Thoracic aorta (tissue), 2 donors: ENCODE data around the gene CNOT4. TPM values are rescaled to one million over a fixed set of nuclear protein-coding genes. Genes with fewer than 3 reads are reported as not detected.
"Not testable (repeated sequence)": the region's sequence is repeated elsewhere in the genome, so short reads cannot be mapped to it uniquely, and the experiment has no call there.

Source experiments
- ATAC-seq: fragments of 150-250 bp; one replicate; pipeline ENCODE4 v1.8.0; 2017; ENCODE audit warnings: low read depth; ENCODE audit not compliant: insufficient number of reproducible peaks, low FRiP score
- DNase-seq: peaks from one replicate; pipeline ENCODE4 v3.0.0-alpha.2; 2020; ENCODE audit warnings: low spot score
- H3K27ac ChIP-seq, 2 donors: fragments of 200-600 bp; sonication (generic); 1 replicate in 1 of 2; 2 replicates in 1 of 2; pipeline ENCODE4 v1.5.1; 2016; ENCODE audit warnings: mild to moderate bottlenecking in 2 of 2, moderate library complexity in 2 of 2
- H3K27me3 ChIP-seq: fragments of 200-600 bp; sonication (generic); replicated peaks from 2 replicates; pipeline ENCODE4 v1.6.0; 2016; ENCODE audit warnings: mild to moderate bottlenecking; ENCODE audit not compliant: insufficient read depth
- H3K36me3 ChIP-seq: fragments of 200-600 bp; sonication (generic); one replicate; pipeline ENCODE4 v1.5.1; 2016
- H3K4me1 ChIP-seq, 2 donors: fragments of 200-600 bp; sonication (generic); 1 replicate in 1 of 2; 2 replicates in 1 of 2; pipeline versions ENCODE4 v1.5.1 to v1.6.0; 2016; ENCODE audit warnings: low read depth in 2 of 2, mild to moderate bottlenecking in 1 of 2; ENCODE audit not compliant: control insufficient read depth in 1 of 2
- H3K4me3 ChIP-seq: fragments of 200-600 bp; sonication (generic); 2 replicates; pipeline ENCODE4 v1.5.1; 2016; ENCODE audit warnings: mild to moderate bottlenecking
- H3K9me3 ChIP-seq: fragments of 200-600 bp; sonication (generic); 2 replicates; pipeline ENCODE4 v1.5.1; 2016
- total RNA-seq, 2 donors: library from RNA; depleted of rRNA; stranded (reverse); fragments of >200 nt; gene quantifications; one replicate each; pipeline versions ENCODE4 v1.1.0 to v1.2.3, GENCODE V29; 2016
- TF ChIP-seq, protein P1 (sequence below): fragments of 200-600 bp; sonication (generic); IDR thresholded peaks from one replicate; pipeline ENCODE4 v1.5.1; 2019; ENCODE audit warnings: antibody characterized with exemption

Gene CNOT4
- total RNA-seq, 2 donors from 2014 or later: 19.5 to 22.4 TPM

DNA sequence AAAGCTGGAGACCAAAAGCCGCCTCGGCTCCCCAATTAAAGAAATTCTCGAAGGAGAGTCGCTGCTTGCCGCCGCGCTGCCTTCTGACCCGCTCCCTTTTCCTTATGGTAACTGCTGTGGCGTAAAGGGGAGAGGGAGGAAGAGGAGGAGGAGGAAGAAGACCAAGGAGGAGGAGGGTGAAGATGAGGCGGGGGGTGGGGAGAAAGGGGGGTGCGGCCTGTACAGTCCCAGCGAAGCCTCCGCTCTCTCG lies 388 bp downstream of the CNOT4 start:
- Histone ChIP-seq H3K27me3 (no peaks in the 10 kb centered on the region), H3K9me3 (no peaks in the 10 kb centered on the region), H3K36me3 (no peaks in the 10 kb centered on the region), H3K4me3 (peak overlapping the region; percentile 85), H3K27ac (peak overlapping the region; percentile 84 to 86), H3K4me1 (peaks cover 20% of the 10 kb centered on the region in 2 donors)
- ATAC-seq (no peak), DNase-seq (no peak)
- TF ChIP-seq, protein P1, sequence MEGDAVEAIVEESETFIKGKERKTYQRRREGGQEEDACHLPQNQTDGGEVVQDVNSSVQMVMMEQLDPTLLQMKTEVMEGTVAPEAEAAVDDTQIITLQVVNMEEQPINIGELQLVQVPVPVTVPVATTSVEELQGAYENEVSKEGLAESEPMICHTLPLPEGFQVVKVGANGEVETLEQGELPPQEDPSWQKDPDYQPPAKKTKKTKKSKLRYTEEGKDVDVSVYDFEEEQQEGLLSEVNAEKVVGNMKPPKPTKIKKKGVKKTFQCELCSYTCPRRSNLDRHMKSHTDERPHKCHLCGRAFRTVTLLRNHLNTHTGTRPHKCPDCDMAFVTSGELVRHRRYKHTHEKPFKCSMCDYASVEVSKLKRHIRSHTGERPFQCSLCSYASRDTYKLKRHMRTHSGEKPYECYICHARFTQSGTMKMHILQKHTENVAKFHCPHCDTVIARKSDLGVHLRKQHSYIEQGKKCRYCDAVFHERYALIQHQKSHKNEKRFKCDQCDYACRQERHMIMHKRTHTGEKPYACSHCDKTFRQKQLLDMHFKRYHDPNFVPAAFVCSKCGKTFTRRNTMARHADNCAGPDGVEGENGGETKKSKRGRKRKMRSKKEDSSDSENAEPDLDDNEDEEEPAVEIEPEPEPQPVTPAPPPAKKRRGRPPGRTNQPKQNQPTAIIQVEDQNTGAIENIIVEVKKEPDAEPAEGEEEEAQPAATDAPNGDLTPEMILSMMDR: no peak

DNA sequence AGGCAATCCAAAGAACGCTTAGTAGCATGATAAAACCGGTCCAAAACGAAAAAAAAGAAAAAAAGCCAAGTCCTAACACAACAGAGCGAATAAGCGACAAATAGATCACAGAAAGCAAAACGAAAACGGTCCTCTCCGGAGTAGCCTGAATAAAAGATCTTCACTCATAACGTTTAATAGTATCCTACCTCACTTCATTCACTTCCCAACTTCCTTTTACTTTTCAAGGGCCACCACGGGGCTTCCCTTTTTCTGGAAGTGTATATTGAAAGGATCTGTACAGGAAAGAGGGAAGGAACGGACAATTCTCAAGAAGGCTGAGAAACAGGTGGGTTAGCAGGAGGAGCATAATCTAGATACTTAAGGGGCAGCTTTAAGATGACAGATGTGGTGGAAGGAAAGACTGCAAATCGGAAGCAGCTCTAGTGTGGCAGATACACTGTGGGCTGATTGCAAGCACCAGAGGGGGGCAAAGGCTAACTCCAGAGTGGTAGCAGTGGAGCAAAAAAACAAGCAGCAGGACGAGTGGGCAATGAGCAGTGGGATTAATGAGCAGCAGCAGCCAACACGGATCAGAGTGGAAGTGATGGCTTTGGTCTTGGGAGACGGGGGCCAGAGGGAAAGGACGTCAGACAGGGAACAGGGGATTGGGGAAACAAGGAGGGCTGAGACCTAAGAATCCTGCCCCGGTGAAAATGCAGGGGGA lies 866 bp downstream of the CNOT4 start:
- peak overlapping the region; percentile 84 to 86 for H3K27ac ChIP-seq
- no peaks in the 10 kb centered on the region for H3K27me3 ChIP-seq
- no peaks in the 10 kb centered on the region for H3K9me3 ChIP-seq
- ATAC-seq (peak; percentile 6), DNase-seq (no peak)
- peaks cover 20% of the 10 kb centered on the region in 2 donors for H3K4me1 ChIP-seq
- TF ChIP-seq, protein P1: no peak
- peak overlapping the region; percentile 85 for H3K4me3 ChIP-seq
- no peaks in the 10 kb centered on the region for H3K36me3 ChIP-seq

DNA sequence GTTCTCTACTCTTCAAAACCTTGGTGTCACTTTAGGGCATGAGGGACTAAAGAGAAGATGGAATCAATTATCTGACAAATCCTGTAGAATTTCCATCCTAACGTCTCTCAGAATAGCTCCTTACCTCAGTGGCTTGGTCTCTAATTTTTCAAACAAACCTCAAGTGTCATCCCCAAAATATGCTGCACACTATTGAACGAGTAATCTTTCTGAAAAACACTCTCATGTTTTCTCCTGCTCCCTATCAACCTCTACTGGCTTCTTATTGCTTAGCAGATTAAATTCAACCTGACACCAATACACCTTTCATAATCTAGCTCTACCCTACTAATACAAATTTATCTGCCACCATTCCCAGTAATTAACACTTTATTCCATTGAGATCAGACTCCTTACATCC lies 8.5 kb downstream of the CNOT4 start:
- peaks cover 11 to 36% of the 10 kb centered on the region in 2 donors for H3K4me1 ChIP-seq
- TF ChIP-seq, protein P1: no peak
- DNase-seq (no peak), ATAC-seq (no peak)
- no peak overlapping the region for H3K4me3 ChIP-seq
- H3K9me3 ChIP-seq: no peaks in the 10 kb centered on the region
- no peaks in the 10 kb centered on the region for H3K27me3 ChIP-seq
- H3K36me3 ChIP-seq: no peaks in the 10 kb centered on the region
- no peak overlapping the region for H3K27ac ChIP-seq

DNA sequence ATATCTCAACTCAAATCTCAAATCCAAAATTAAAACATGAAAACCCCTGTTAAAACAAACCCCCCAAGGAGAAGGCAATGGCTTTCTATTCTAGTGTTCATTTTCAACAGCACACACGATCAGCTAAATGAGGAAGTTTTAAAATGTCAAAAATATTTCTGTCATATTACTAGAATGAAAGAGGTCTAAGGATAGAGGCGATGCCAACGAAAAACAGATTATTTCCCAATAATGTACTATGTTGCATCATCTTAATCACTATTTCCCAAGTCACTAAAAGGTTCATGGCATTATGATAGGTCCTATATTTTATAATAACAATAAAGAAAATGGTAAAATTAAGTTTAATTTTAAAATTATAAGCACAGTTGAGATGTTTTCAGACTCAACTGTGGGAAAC lies 10.1 kb downstream of the CNOT4 start:
- peaks cover 11 to 36% of the 10 kb centered on the region in 2 donors for H3K4me1 ChIP-seq
- H3K27ac ChIP-seq: no peak overlapping the region
- TF ChIP-seq, protein P1: no peak
- H3K27me3 ChIP-seq: no peaks in the 10 kb centered on the region
- DNase-seq: no peak
- no peaks in the 10 kb centered on the region for H3K36me3 ChIP-seq
- no peak for ATAC-seq
- no peak overlapping the region for H3K4me3 ChIP-seq
- no peaks in the 10 kb centered on the region for H3K9me3 ChIP-seq

DNA sequence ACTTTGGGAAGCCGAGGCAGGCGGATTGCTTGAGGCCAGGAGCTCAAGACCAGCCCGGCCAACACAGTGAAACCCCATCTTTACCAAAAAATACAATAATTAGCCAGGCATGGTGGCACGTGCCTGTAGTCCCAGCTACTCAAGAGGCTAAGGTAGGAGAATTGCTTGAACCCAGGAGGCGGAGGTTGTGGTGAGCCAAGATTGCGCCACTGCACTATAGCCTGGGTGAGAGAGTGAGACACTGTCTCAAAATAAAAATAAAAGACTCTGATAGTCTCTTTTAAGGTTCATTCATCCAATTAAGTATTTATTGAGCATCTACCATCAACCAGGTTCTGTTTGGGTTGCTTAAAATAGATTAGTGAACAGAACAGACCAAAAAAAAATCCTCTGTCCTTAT lies 12.7 kb downstream of the CNOT4 start:
- DNase-seq, ATAC-seq, H3K4me3 ChIP-seq, H3K9me3 ChIP-seq, H3K27me3 ChIP-seq, H3K36me3 ChIP-seq, H3K27ac ChIP-seq: not testable (repeated sequence)
- H3K4me1 ChIP-seq: peaks cover 8 to 36% of the 10 kb centered on the region in 2 donors

DNA sequence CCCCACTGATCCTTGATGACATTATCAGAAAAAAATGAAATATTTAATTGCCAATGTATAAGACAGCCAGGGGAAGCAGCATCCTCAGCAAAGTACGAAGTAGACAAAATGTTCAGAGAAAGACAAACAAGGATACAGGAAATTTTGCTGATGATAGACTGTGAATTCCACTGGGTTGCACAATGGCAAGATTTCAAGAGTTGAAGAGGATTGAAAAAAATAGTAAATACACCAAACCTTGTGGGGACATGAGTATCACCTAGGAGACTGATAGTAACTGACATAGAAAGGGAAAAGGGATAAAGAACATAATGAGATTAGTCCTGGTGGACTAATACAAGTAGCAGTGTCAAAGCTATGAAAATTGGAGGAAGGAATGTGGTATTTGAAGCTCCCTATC lies 16.5 kb downstream of the CNOT4 start:
- no peak overlapping the region for H3K27ac ChIP-seq
- H3K9me3 ChIP-seq: no peaks in the 10 kb centered on the region
- no peaks in the 10 kb centered on the region for H3K36me3 ChIP-seq
- ATAC-seq (no peak), DNase-seq (no peak)
- TF ChIP-seq, protein P1: no peak
- no peaks in the 10 kb centered on the region for H3K27me3 ChIP-seq
- peaks cover 6 to 8% of the 10 kb centered on the region in 2 donors for H3K4me1 ChIP-seq
- no peak overlapping the region for H3K4me3 ChIP-seq
